HUES64 (cell line): ENCODE data around the gene DCUN1D3.

Experiments used
- H3K27ac ChIP-seq: 2 replicates; pipeline ENCODE4 v1.7.0; 2013; ENCODE audit warnings: low read depth, low read length, inconsistent platforms
- H3K27me3 ChIP-seq: 2 replicates; pipeline ENCODE4 v1.6.1; 2013; ENCODE audit warnings: mild to moderate bottlenecking, low read length; ENCODE audit not compliant: insufficient read depth
- H3K36me3 ChIP-seq: 2 replicates; pipeline ENCODE4 v1.6.1; 2013; ENCODE audit warnings: mild to moderate bottlenecking, low read length; ENCODE audit not compliant: insufficient read depth
- H3K4me1 ChIP-seq: 2 replicates; pipeline ENCODE4 v1.6.1; 2013; ENCODE audit warnings: mild to moderate bottlenecking, low read length, moderate library complexity; ENCODE audit not compliant: insufficient read depth
- H3K4me3 ChIP-seq: 2 replicates; pipeline ENCODE4 v1.5.1; 2013; ENCODE audit warnings: mild to moderate bottlenecking, low read length, moderate library complexity
- H3K9ac ChIP-seq: 2 replicates; pipeline ENCODE4 v1.6.1; 2013; ENCODE audit warnings: mild to moderate bottlenecking, low read depth, low read length
- H3K9me3 ChIP-seq: 2 replicates; pipeline ENCODE4 v1.6.1; 2013; ENCODE audit warnings: low read depth, low read length; ENCODE audit not compliant: insufficient read depth
- WGBS: fragments of 150-250, 120-280 bp; methylation state at CpG from one replicate; pipeline ENCODE4 v1.1.7; 2013; ENCODE audit warnings: missing lambda C conversion rate; 5-methylcytosine and 5-hydroxymethylcytosine counted together

DCUN1D3 gene

GRCh38 chr16:20884240-20884556 is 16.0 kb downstream of the DCUN1D3 start:
- Histone ChIP-seq H3K9me3 (no peaks in the 10 kb centered on the region), H3K4me3 (no peak overlapping the region), H3K27ac (no peak overlapping the region), H3K27me3 (no peaks in the 10 kb centered on the region), H3K4me1 (peaks cover 9% of the 10 kb centered on the region), H3K9ac (no peak overlapping the region), H3K36me3 (no peaks in the 10 kb centered on the region; the same call in 1 of the 2 replicates)
- 84% methylated on average over 1 of the region's 1 CpG for WGBS

- no peaks in the 10 kb centered on the region; the same call in 1 of the 2 replicates for H3K36me3 ChIP-seq
These were observed 16.5 kb downstream of the DCUN1D3 start for GRCh38 chr16:20883554-20884239.

GRCh38 chr16:20881503-20881878 is 18.7 kb downstream of the DCUN1D3 start:
- no peak overlapping the region for H3K27ac ChIP-seq
- H3K9me3 ChIP-seq, result no peaks in the 10 kb centered on the region
- no peak overlapping the region for H3K4me3 ChIP-seq
- H3K9ac ChIP-seq, result no peak overlapping the region
- H3K27me3 ChIP-seq, result no peaks in the 10 kb centered on the region
- no peaks in the 10 kb centered on the region; the same call in 1 of the 2 replicates for H3K36me3 ChIP-seq
- 89% methylated on average over 6 of the region's 6 CpGs for whole genome bisulfite sequencing
- peaks cover 18% of the 10 kb centered on the region; the same call in 1 of the 2 replicates for H3K4me1 ChIP-seq

More at GRCh38 chr16:20883554-20884239, 16.5 kb downstream of the DCUN1D3 start:
- Histone ChIP-seq H3K9me3 (no peaks in the 10 kb centered on the region), H3K4me3 (no peak overlapping the region), H3K27ac (no peak overlapping the region), H3K4me1 (peaks cover 14% of the 10 kb centered on the region; the same call in 1 of the 2 replicates), H3K9ac (no peak overlapping the region), H3K27me3 (no peaks in the 10 kb centered on the region)
- 94% methylated on average over 5 of the region's 5 CpGs for WGBS

GRCh38 chr16:20880867-20881502 is 19.2 kb downstream of the DCUN1D3 start:
- WGBS, result 100% methylated on average over 3 of the region's 3 CpGs
- H3K9ac ChIP-seq, result no peak overlapping the region
- H3K27ac ChIP-seq, result no peak overlapping the region
- no peak overlapping the region for H3K4me3 ChIP-seq
- H3K4me1 ChIP-seq, result peaks cover 18% of the 10 kb centered on the region; the same call in 1 of the 2 replicates
- no peaks in the 10 kb centered on the region; the same call in 1 of the 2 replicates for H3K36me3 ChIP-seq
- no peaks in the 10 kb centered on the region for H3K27me3 ChIP-seq
- no peaks in the 10 kb centered on the region for H3K9me3 ChIP-seq

GRCh38 chr16:20879175-20880040 is 20.8 kb downstream of the DCUN1D3 start:
- Histone ChIP-seq H3K27me3 (no peaks in the 10 kb centered on the region), H3K27ac (no peak overlapping the region), H3K4me1 (peaks cover 24% of the 10 kb centered on the region; the same call in 1 of the 2 replicates), H3K9me3 (no peaks in the 10 kb centered on the region), H3K9ac (no peak overlapping the region), H3K4me3 (no peak overlapping the region), H3K36me3 (no peaks in the 10 kb centered on the region; the same call in 1 of the 2 replicates)
- WGBS, result 84% methylated on average over 7 of the region's 7 CpGs

GRCh38 chr16:20878682-20879147 is 21.4 kb downstream of the DCUN1D3 start:
- no peak overlapping the region for H3K4me3 ChIP-seq
- H3K9ac ChIP-seq, result no peak overlapping the region
- H3K4me1 ChIP-seq, result peaks cover 24% of the 10 kb centered on the region; the same call in 1 of the 2 replicates
- WGBS, result 85% methylated on average over 5 of the region's 5 CpGs
- no peak overlapping the region for H3K27ac ChIP-seq
- no peaks in the 10 kb centered on the region; the same call in 1 of the 2 replicates for H3K36me3 ChIP-seq
- no peaks in the 10 kb centered on the region for H3K27me3 ChIP-seq
- H3K9me3 ChIP-seq, result no peaks in the 10 kb centered on the region

GRCh38 chr16:20875355-20875650 is 24.9 kb downstream of the DCUN1D3 start:
- Histone ChIP-seq H3K9me3 (no peaks in the 10 kb centered on the region), H3K9ac (no peak overlapping the region), H3K4me1 (peaks cover 28% of the 10 kb centered on the region; the same call in 1 of the 2 replicates), H3K27ac (no peak overlapping the region), H3K27me3 (no peaks in the 10 kb centered on the region), H3K36me3 (no peaks in the 10 kb centered on the region), H3K4me3 (no peak overlapping the region)
- WGBS, result 100% methylated on average over 1 of the region's 1 CpG

- Histone ChIP-seq H3K4me3 (no peak overlapping the region), H3K27me3 (no peaks in the 10 kb centered on the region), H3K9ac (no peak overlapping the region), H3K36me3 (no peaks in the 10 kb centered on the region), H3K9me3 (no peaks in the 10 kb centered on the region), H3K4me1 (peaks cover 19% of the 10 kb centered on the region; the same call in 1 of the 2 replicates), H3K27ac (no peak overlapping the region)
- 88% methylated on average over 3 of the region's 4 CpGs for WGBS
These were observed 26.0 kb downstream of the DCUN1D3 start for GRCh38 chr16:20874088-20874581.

- Histone ChIP-seq H3K9ac (no peak overlapping the region), H3K36me3 (no peaks in the 10 kb centered on the region), H3K4me1 (peaks cover 11% of the 10 kb centered on the region; the same call in 1 of the 2 replicates), H3K4me3 (no peak overlapping the region), H3K27ac (no peak overlapping the region), H3K9me3 (no peaks in the 10 kb centered on the region), H3K27me3 (no peaks in the 10 kb centered on the region)
- WGBS, result 83% methylated on average over 3 of the region's 3 CpGs
These were observed 26.8 kb downstream of the DCUN1D3 start for GRCh38 chr16:20873331-20873730.

GRCh38 chr16:20871941-20872815 is 28.0 kb downstream of the DCUN1D3 start:
- peaks cover 10% of the 10 kb centered on the region; the same call in 1 of the 2 replicates for H3K4me1 ChIP-seq
- no peaks in the 10 kb centered on the region for H3K9me3 ChIP-seq
- WGBS, result 91% methylated on average over 9 of the region's 9 CpGs
- H3K27ac ChIP-seq, result no peak overlapping the region
- H3K9ac ChIP-seq, result no peak overlapping the region
- H3K27me3 ChIP-seq, result no peaks in the 10 kb centered on the region
- no peaks in the 10 kb centered on the region for H3K36me3 ChIP-seq
- H3K4me3 ChIP-seq, result no peak overlapping the region
